ENCODE data around the gene SLC8A1.

SLC8A1 gene

GRCh38 chr2:40131081-40131704 is 320.7 kb downstream of the SLC8A1 start:
- DNase-seq: no peak

- DNase-seq: no peak
Observed at GRCh38 chr2:40130251-40130994, 321.5 kb downstream of the SLC8A1 start.

- no peak for DNase-seq
Observed at GRCh38 chr2:40129725-40130124, 322.2 kb downstream of the SLC8A1 start.

- no peak for DNase-seq
Observed at GRCh38 chr2:40128796-40129195, 323.1 kb downstream of the SLC8A1 start.

GRCh38 chr2:40127890-40128557 is 323.9 kb downstream of the SLC8A1 start:
- DNase-seq: no peak

- no peak for DNase-seq
Observed at GRCh38 chr2:40127146-40127545, 324.7 kb downstream of the SLC8A1 start.

DNA sequence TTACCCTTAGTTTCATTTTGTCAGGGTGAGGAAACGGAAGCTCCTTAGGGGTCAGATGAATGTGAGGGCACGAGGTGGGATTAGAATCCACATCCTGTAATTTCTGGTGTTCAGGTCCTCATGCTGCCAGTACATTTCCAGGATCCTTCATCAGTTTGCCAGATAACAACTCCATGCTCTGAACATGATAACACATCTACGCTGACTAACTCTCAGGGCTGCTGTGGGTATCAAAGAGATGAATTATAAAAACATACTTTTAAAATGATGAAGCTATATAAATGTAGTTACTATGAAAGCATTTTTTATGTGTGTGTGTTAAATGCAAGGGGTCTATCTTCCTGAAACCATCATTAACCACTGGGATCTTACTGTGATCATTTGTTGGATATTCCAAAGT is 325.9 kb downstream of the SLC8A1 start:
- DNase-seq: no peak

- DNase-seq: no peak
Observed at GRCh38 chr2:40123746-40124145, 328.1 kb downstream of the SLC8A1 start.

- no peak for DNase-seq
Observed at GRCh38 chr2:40123326-40123725, 328.6 kb downstream of the SLC8A1 start.

GRCh38 chr2:40120957-40121356 is 330.9 kb downstream of the SLC8A1 start:
- DNase-seq: no peak

GRCh38 chr2:40120026-40120425 is 331.9 kb downstream of the SLC8A1 start:
- DNase-seq: no peak

GRCh38 chr2:40118622-40119021 is 333.3 kb downstream of the SLC8A1 start:
- DNase-seq: no peak

- DNase-seq: no peak
Observed at GRCh38 chr2:40115894-40116293, 336.0 kb downstream of the SLC8A1 start.

- no peak for DNase-seq
Observed at GRCh38 chr2:40115348-40115747, 336.5 kb downstream of the SLC8A1 start.

DNA sequence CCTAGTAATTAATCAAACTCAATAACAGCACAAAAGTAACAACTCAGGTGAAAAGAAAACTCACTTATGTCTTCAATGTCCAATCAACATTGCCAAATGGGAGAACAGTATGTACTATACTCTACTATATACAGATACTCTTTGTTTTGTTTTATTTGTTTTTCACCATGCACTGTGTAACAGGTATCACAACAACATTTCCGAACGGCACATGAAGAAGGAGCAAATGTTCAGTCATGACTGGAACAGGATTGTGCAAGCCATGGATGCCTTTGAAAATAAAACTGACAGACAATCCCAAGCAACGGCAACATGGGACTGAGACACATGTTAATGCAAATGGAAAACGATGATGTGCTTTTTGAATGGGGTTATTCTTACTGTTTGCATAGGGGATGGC is 337.9 kb downstream of the SLC8A1 start:
- DNase-seq: no peak

DNA sequence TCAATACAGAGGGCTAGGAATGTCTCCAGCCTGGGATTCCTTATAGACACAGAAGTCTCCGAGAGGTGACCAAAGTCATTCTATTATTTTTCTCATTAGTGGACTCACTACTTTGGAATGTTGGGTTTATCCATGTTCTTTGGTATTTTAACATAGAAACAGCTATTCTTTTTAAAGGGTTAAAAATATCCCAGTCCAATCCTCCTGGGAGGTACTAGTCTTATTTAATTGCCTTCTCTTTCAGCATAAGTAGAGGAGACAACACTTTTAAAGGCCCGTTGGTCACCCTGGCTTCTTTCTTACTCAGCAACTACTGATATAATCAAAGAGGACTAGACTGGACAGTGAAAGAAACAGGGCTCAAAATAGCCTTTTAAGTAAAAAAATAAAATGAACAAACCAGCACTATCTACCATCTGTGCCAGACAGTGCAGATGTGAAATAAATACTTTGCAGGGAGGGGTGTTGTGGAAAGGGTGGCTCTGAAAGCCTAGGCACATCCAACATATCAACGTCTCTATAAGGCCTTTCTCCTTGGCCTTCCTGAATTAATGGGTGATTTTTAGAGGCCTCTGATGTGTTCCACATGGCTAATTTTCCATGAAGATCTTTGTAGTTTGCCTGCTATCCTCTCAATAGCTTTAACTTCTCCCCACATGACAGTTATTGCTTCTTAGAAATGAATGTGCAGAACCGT is 338.5 kb downstream of the SLC8A1 start:
- no peak for DNase-seq

DNA sequence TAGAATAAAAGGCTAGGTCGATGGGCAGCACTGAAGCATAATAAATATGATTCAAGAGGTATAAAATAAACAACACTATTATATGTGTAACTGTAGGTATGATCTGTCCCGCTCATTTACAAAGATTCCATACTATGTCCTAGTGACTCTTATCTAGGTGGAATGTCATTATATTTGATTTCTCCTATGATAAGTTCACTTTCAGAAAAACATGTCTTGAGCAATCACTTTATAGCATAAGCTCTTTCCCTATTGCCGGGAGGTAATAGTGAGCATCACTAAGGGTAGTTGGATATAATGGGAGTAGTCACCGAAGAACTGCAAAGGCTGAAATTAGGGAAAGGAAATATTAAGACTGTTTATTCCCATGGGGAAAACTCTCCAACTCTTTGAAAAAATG is 342.5 kb downstream of the SLC8A1 start:
- no peak for DNase-seq

DNA sequence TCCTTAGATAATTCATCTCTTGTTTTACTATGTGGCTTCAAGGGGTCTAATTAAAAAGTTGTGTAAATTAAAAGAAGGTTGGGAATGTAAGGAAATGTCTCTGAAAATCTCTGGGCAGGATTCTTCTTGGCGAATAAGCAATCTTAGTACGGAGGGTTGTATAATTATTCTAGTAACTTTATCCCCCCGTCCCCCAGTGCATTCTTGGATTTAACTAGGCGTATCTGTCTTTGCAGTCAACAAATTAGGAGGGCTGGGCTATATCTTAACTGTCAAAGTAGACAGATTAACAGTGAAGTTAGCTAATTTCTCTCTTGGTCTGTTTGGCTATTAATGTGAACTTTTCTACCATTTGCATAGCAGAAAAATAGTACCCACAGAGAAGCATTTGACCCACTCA is 343.0 kb downstream of the SLC8A1 start:
- no peak for DNase-seq

- no peak for DNase-seq
Observed at GRCh38 chr2:40106061-40106460, 345.8 kb downstream of the SLC8A1 start.

DNA sequence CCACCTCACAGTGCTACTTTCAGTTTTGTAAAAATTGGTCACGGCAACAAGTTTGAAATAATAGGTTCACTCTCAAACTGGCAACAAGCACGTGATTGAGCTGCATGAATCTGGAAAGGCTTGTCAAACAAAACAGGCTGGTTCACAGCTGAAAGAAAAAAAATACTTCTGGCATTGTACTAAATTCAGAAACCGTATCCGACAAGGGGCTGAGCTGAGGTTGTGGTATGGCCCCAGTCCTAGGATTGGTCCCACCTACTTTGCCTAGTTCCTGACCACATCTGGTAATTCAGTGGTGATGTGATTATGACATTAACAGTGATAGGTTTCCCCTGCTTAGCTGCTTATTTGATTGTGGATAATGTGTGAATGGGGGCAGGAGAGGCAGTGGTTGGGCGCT is 346.3 kb downstream of the SLC8A1 start:
- DNase-seq: no peak

GRCh38 chr2:40103590-40103989 is 348.3 kb downstream of the SLC8A1 start:
- no peak for DNase-seq

- DNase-seq: no peak
Observed at GRCh38 chr2:40103163-40103562, 348.7 kb downstream of the SLC8A1 start.

GRCh38 chr2:40102447-40102846 is 349.4 kb downstream of the SLC8A1 start:
- DNase-seq: no peak

Measured in suppressor macrophage (primary cell).